Right ventricle myocardium superior (tissue), 1 donor: ENCODE results near the gene TCOF1. TPM values are rescaled to one million over a fixed set of nuclear protein-coding genes. Genes with fewer than 3 reads are reported as not detected.

Source experiments
- ATAC-seq: fragments of 200-7000 bp; cut with Tn5 transposase; one replicate; pipeline ENCODE4 v1.9.1; 2020; ENCODE audit warnings: mild to moderate bottlenecking; ENCODE audit not compliant: poor library complexity
- DNase-seq: peaks from one replicate; pipeline ENCODE4 v3.0.0-alpha.2; 2020
- intact Hi-C: fragments of 100-400 bp; cut with DNase I; formaldehyde crosslinking; loops from one replicate; pipeline ENCODE4 v1.11.2; 2022
- total RNA-seq: library from RNA; stranded (reverse); fragmentation: NEBNext Ultra II Directional; extraction: Animal tissue kit (Norgen Biotek cat#: 25700); gene quantifications from one replicate; pipeline ENCODE4 v1.2.1, GENCODE V29; 2021
- donor health status: DM: no; HTN: yes; CAD: no; lungs with severe emphysema.

TCOF1 gene
- total RNA-seq, 1 donor from 2014 or later, result 17.3 TPM

GRCh38 chr5:150376799-150377771 lies 19.6 kb downstream of the TCOF1 start:
- DNase-seq, result no peak
- intact Hi-C loops, result no loop called here
- ATAC-seq, result no peak

DNA sequence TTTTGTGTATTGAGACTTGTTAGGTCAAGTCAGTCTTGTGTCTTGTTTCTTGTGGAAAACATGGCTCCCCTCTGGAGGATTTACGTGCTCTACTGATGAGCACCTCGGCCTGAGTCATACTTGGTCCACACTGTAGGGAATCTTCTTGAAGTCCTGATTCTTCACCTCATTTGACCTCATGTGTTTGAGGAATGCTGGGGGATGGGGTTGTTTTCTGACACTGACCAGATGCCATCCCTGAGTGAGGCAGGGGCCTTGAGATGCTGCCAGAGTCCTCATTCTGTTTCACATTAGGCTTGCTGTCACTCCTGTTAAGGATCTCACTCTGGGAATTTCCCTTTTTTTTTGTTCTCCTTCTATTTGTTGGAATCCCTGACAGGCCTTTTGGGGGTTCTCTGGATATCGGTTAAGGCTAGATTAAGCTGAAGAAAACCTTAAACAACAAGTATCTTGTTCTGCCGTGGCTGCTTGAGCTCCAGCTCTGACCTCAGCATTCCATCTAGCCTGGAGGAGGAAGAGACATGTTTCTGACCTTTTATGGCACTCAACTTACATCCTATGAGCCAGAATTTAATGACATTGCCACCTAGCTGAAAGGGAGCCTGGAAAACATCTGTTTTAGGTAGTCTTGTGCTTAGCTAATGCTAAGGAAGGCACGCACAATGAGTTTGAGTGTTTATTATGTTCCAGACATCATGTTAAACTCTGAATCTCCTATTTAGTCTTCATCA lies 20.6 kb downstream of the TCOF1 start:
- DNase-seq (no peak), ATAC-seq (no peak)
- intact Hi-C loops, result no loop called here

DNA sequence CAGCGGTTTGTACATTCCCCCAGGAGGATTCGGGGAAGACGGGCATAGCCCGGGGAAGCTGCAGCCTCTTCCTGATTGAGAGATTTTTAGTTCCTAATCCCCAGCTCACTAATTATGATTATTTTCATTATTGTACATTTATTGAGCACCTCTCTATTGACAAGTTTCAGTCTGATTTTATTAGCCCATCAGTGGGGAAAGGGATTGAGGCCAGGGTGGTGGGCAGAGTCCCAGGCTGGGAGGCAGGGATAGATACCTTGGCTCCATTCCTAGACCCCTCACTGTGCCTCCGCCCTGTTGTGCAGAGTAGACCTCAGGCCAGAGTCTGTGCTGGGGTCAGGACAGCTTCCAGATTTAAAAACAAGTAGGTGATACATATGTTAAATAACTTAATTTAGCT lies 27.2 kb downstream of the TCOF1 start:
- intact Hi-C loops, result no loop called here
- ATAC-seq (no peak), DNase-seq (no peak)

GRCh38 chr5:150386024-150386855 lies 28.7 kb downstream of the TCOF1 start:
- intact Hi-C loops, result no loop called here
- no peak for DNase-seq

DNA sequence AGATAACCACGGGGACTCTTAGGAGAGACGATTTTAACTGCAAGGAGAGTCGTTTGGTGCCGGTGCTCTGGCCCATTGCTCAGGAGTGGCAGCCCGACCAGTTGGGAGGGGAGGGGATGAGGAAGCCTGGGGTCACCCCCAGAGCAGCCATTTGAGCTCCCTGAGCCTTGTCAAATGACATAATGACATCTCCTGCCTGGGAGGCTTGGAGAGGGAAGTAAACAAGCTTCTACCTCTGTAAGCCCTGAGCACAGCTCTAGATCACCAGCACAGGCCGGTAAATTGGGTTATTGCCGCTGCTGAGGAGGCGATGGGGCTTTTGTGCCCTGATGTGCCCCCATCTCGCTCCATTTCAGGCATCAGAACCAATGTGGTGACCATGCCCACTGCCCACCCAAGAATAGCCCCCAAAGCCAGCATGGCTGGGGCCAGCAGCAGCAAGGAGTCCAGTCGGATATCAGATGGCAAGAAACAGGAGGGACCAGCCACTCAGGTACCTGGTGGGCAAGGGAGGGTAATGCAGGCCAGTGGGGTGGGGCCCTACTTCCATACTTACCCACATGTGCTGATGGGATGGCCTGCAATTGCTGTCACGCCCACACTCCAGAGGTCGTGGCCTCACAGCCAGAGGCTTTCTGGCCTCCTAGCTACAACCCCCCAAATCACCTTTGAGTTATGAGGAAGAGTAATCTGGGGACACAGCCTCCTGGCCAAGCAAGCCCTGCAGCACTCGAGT lies 32.2 kb downstream of the TCOF1 start:
- intact Hi-C loops, result no loop called here
- ATAC-seq (no peak), DNase-seq (no peak)

More at GRCh38 chr5:150386024-150386855, 28.7 kb downstream of the TCOF1 start:
- ATAC-seq, result no peak

DNA sequence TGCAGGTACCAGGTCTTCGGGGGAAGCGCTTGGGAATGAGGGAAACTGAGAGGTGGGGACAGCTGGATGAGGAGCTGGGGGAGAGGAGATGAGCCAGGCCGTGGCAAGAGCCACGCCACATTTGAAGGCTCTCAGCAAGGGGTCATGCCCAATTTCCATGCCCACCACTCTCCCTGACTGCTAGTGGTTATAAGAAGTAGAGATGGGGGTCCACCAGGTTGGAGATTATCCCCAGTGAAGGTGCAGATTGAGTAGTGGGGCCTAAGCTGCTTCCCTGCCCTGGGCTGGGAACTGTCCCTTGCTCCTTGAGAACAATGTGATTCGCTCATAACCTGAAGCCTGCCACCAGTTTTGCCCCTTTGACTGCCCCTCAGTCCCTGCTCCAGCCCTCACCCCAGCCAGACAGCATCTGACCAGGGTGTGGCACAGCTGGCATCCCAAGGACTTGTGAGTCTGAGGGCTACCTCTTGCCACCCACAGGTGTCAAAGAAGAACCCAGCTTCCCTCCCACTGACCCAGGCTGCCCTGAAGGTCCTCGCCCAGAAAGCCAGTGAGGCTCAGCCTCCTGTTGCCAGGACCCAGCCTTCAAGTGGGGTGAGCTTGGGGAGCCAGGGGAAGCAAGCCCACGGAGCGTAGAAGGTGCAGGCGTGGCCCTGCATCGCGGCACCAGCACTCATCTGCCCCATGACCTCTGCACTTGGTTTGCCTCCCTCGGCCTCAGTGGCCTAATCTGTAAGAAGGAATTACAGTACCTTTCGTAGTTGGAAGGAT lies 33.8 kb downstream of the TCOF1 start:
- intact Hi-C loops, result no loop called here
- no peak for ATAC-seq
- DNase-seq, result no peak

GRCh38 chr5:150391986-150392385 lies 34.5 kb downstream of the TCOF1 start:
- DNase-seq (no peak), ATAC-seq (no peak)
- intact Hi-C loops, result no loop called here

DNA sequence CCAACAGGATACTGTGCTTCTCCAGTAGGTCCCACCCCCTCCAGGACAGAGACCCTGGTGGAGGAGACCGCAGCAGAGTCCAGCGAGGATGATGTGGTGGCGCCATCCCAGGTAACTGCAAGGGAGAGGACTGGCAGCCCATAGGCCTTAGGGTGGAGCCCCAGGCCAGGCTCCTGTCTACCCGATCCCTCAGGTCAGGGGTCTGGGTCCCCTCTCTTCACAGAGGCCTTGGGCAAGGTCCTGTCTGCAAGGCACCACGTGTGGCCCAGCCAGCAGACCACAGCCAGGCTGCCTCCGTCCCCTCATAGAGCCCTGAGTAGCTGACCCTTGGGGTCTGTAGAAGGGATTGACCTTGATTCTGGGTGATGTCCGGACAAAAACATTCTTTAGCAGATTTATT lies 35.2 kb downstream of the TCOF1 start:
- intact Hi-C loops, result no loop called here
- DNase-seq, result no peak
- ATAC-seq, result no peak

GRCh38 chr5:150393096-150393645 lies 35.7 kb downstream of the TCOF1 start:
- DNase-seq (no peak), ATAC-seq (no peak)
- intact Hi-C loops, result no loop called here

GRCh38 chr5:150394131-150394530 lies 36.6 kb downstream of the TCOF1 start:
- ATAC-seq, result no peak
- intact Hi-C loops, result no loop called here
- no peak for DNase-seq

DNA sequence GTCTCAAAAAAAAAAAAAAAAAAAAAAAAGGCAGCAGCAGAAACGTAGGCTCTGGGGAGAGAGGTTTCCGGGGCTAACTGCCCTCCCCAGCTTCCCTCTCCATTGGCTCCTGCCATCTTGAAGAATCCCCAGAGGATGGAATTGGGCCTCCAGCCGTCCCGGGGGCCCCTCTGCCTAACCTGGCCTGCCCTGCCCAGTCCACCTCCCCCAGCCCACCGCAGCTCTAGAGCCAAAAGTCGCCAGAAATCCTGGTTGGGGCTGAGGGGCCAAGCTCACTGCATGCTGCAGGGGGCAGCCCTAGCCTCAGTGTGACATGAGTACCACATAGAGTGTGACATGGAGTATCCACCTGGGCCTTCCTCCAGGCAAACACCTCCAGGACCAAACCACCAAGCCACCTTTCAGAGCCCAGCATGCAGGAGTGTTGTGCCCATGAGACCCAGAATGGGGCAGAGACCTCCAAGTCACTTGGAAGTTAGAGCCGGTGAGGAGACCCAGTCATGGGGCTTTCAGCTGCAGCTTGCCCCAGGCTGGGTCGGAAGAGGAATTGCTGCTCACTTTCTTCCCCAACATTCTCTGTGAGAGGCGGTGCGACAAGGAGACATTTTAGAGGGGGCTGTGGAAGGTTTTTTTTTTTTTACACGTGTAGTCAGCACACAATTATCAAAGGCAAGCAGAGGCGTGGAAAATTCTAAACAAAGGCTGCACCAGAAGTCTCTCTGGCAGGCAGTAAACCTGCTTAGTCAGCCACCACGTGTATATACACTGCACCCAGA lies 37.6 kb downstream of the TCOF1 start:
- intact Hi-C loops, result no loop called here
- ATAC-seq (no peak), DNase-seq (no peak)

GRCh38 chr5:150395688-150395975 lies 38.1 kb downstream of the TCOF1 start:
- no peak for ATAC-seq
- intact Hi-C loops, result no loop called here
- DNase-seq, result no peak

DNA sequence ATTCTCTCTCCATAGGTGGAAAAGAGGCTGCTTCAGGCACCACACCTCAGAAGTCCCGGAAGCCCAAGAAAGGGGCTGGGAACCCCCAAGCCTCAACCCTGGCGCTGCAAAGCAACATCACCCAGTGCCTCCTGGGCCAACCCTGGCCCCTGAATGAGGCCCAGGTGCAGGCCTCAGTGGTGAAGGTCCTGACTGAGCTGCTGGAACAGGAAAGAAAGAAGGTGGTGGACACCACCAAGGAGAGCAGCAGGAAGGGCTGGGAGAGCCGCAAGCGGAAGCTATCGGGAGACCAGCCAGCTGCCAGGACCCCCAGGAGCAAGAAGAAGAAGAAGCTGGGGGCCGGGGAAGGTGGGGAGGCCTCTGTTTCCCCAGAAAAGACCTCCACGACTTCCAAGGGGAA lies 38.8 kb downstream of the TCOF1 start:
- ATAC-seq (no peak), DNase-seq (no peak)
- intact Hi-C loops, result no loop called here

GRCh38 chr5:150397146-150397781 lies 39.8 kb downstream of the TCOF1 start:
- intact Hi-C loops, result no loop called here
- ATAC-seq, result no peak
- DNase-seq, result no peak

DNA sequence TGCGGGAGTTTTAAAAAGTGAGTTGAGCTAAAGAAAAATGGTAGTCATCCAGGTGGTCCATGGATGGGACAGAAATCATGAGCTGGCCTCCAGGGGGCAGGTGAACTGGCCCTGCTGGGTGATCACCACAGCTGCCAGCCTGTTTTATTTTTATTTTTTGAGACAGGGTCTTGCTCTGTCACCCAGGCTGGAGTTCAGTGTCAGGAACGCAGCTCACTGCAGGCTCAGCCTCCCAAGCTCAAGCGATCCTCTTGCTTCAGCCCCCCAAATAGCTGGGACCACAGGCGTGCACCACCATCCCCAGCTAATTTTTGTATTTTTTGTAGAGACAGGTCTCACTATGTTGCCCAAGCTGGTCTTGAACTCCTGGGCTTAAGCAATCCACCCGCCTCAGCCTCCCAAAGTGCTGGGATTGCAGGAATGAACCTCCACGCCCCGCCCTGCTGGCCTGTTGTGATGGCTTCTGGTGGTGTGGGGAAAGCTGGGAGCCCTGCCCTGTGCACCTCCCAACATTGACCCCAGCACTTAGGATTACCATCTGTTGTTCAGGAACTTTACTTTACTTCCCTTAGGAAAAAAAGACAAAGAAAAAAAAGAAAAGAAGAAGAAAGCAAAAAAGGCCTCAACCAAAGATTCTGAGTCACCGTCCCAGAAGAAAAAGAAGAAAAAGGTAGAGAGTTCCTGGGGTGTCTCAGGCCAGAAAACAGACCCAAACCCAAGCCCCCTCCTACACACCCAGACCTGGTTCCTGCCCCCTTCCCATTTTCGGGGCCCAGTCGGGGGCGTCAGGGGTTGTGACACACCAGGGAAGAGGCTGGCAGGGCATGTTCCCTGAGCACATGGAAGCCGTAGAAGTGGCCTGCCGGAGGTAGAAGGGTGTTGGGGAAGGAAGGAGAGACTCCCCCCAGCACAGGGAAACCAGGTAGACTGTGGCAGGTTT lies 40.6 kb downstream of the TCOF1 start:
- intact Hi-C loops, result no loop called here
- no peak for DNase-seq
- ATAC-seq, result no peak
